Measurements from ENCODE around the gene CST5. TPM values are rescaled to one million over a fixed set of nuclear protein-coding genes. Genes with fewer than 3 reads are reported as not detected.

Gene CST5
- not detected for total RNA-seq
- not detected for polyA plus RNA-seq

DNA sequence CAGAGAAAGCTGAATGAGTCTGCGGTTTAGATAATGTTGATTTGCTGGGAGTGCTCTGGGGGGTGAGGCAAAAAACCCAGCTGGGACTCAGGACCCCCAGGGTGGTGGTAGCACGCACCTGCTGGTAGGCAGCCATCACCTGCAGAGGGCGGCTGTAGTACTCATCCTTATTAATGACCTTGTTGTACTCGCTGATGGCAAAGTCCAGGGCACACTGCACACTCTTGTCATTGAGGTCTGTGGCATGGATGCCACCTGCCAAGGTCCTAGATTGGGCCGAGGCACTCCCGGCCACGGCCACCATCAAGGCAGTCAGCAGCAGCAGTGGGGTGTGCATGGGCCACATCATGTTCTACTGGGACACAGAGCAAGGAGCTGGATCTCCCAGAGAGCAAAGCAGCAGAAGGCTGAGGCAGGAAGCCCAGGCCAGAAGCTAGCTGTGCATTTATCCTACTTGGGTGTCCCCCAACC is at the start of gene CST5:
Gene CST5, minus strand, starts transcription at position 421 of the 471 bp plus-strand sequence. Its CDS starts 72 bp downstream, at position 349.
- TF ChIP-seq TAF1 (conservative IDR thresholded peaks at IDR 0.05): no peak
- TF ChIP-seq, protein P1, sequence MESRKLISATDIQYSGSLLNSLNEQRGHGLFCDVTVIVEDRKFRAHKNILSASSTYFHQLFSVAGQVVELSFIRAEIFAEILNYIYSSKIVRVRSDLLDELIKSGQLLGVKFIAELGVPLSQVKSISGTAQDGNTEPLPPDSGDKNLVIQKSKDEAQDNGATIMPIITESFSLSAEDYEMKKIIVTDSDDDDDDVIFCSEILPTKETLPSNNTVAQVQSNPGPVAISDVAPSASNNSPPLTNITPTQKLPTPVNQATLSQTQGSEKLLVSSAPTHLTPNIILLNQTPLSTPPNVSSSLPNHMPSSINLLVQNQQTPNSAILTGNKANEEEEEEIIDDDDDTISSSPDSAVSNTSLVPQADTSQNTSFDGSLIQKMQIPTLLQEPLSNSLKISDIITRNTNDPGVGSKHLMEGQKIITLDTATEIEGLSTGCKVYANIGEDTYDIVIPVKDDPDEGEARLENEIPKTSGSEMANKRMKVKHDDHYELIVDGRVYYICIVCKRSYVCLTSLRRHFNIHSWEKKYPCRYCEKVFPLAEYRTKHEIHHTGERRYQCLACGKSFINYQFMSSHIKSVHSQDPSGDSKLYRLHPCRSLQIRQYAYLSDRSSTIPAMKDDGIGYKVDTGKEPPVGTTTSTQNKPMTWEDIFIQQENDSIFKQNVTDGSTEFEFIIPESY (IDR thresholded peaks at IDR 0.05): no peak
- no peak for TF ChIP-seq MAX (IDR thresholded peaks at IDR 0.05)
- no peak for TF ChIP-seq NR2F2 (IDR thresholded peaks at IDR 0.05)
- TF ChIP-seq RAD21 (IDR thresholded peaks at IDR 0.05): no peak
- TF ChIP-seq GABPA (IDR thresholded peaks at IDR 0.05 in 1 of 2, conservative IDR thresholded peaks at IDR 0.05 in 1 of 2): no peak
- TF ChIP-seq FOXA2 (IDR thresholded peaks at IDR 0.05): no peak
- TF ChIP-seq JUND (IDR thresholded peaks at IDR 0.05): no peak
- TF ChIP-seq YY1 (IDR thresholded peaks at IDR 0.05): no peak
- no peak for TF ChIP-seq EGR1 (IDR thresholded peaks at IDR 0.05; ENCODE audit: low read depth in 2 of 2)
- no peak for TF ChIP-seq CTCF (IDR thresholded peaks at IDR 0.05; ENCODE audit: low read depth, low read length, missing input control)
- no peak within 1 kb of the TSS for H3K27ac ChIP-seq (ENCODE audit: low read depth in 1 of 2, low read length in 2 of 2)
- H3K36me3 ChIP-seq (ENCODE audit: control insufficient read depth in 4 of 4, insufficient read depth in 3 of 4, low read depth in 1 of 4, low read length in 3 of 4): no peaks in the 10 kb centered on the region
- no peaks in the 10 kb centered on the region for H3K9me3 ChIP-seq (ENCODE audit: control insufficient read depth in 4 of 4, low read length in 3 of 4)
- 94% methylated on average over 7 of the region's 7 CpGs for WGBS
- H3K9ac ChIP-seq (ENCODE audit: low read depth in 1 of 2, low read length in 2 of 2): no peak within 1 kb of the TSS
- no peak for DNase-seq (ENCODE audit: low spot score)
- H3K4me1 ChIP-seq (ENCODE audit: control insufficient read depth in 4 of 4, insufficient read depth in 4 of 4, low read length in 3 of 4): peaks cover 0 to 8% (median 3%) of the 10 kb centered on the region in 4 donors
- peaks cover 0 to 2% (median 0%) of the 10 kb centered on the region in 4 donors for H3K27me3 ChIP-seq (ENCODE audit: control insufficient read depth in 4 of 4, insufficient read depth in 4 of 4, low read length in 3 of 4)
- no peak within 1 kb of the TSS for H3K4me3 ChIP-seq (ENCODE audit: low read depth in 1 of 3, low read length in 3 of 3)

DNA sequence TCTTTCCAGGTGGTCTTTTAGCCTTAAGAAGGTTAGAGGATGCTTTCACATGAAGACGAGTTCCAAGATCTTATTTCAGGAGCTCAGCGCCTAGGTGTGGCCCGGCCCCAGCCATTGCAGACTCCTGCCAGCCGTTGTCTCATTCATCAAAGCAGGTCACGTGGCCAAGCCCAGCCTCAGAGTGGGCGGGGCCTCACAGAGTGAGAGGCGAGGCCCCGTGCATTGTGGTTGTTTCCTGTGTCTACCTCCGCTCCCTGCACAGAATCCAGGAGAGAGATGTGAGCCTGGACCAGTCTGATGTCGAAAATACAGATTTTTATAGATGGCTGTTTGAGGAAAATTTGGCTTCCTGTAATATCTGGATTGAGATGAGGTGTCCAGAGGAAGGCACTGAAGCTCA is 49.2 kb upstream of the CST5 start:
- Histone ChIP-seq H3K9ac (ENCODE audit: low read depth in 1 of 2, low read length in 2 of 2) (no peak overlapping the region), H3K4me3 (ENCODE audit: low read depth in 1 of 3, low read length in 3 of 3) (no peak overlapping the region), H3K9me3 (ENCODE audit: control insufficient read depth in 4 of 4, low read length in 3 of 4) (no peaks in the 10 kb centered on the region), H3K27ac (ENCODE audit: low read depth in 1 of 2, low read length in 2 of 2) (no peak overlapping the region), H3K27me3 (ENCODE audit: control insufficient read depth in 4 of 4, insufficient read depth in 4 of 4, low read length in 3 of 4) (no peaks in the 10 kb centered on the region), H3K36me3 (ENCODE audit: control insufficient read depth in 4 of 4, insufficient read depth in 3 of 4, low read depth in 1 of 4, low read length in 3 of 4) (no peaks in the 10 kb centered on the region), H3K4me1 (ENCODE audit: control insufficient read depth in 4 of 4, insufficient read depth in 4 of 4, low read length in 3 of 4) (no peaks in the 10 kb centered on the region)
- TF ChIP-seq HNF4G (IDR thresholded peaks at IDR 0.05): no peak
- no peak for TF ChIP-seq FOXA2 (IDR thresholded peaks at IDR 0.05)
- no peak for TF ChIP-seq HNF4A (conservative IDR thresholded peaks at IDR 0.05)
- no peak for TF ChIP-seq GABPA (IDR thresholded peaks at IDR 0.05 in 1 of 2, conservative IDR thresholded peaks at IDR 0.05 in 1 of 2)
- no peak for TF ChIP-seq RAD21 (IDR thresholded peaks at IDR 0.05)
- no peak for TF ChIP-seq FOXA1 (IDR thresholded peaks at IDR 0.05)
- TF ChIP-seq CTCF (IDR thresholded peaks at IDR 0.05; ENCODE audit: low read depth, low read length, missing input control): no peak
- no peak for TF ChIP-seq TAF1 (conservative IDR thresholded peaks at IDR 0.05)
- TF ChIP-seq, protein P2, sequence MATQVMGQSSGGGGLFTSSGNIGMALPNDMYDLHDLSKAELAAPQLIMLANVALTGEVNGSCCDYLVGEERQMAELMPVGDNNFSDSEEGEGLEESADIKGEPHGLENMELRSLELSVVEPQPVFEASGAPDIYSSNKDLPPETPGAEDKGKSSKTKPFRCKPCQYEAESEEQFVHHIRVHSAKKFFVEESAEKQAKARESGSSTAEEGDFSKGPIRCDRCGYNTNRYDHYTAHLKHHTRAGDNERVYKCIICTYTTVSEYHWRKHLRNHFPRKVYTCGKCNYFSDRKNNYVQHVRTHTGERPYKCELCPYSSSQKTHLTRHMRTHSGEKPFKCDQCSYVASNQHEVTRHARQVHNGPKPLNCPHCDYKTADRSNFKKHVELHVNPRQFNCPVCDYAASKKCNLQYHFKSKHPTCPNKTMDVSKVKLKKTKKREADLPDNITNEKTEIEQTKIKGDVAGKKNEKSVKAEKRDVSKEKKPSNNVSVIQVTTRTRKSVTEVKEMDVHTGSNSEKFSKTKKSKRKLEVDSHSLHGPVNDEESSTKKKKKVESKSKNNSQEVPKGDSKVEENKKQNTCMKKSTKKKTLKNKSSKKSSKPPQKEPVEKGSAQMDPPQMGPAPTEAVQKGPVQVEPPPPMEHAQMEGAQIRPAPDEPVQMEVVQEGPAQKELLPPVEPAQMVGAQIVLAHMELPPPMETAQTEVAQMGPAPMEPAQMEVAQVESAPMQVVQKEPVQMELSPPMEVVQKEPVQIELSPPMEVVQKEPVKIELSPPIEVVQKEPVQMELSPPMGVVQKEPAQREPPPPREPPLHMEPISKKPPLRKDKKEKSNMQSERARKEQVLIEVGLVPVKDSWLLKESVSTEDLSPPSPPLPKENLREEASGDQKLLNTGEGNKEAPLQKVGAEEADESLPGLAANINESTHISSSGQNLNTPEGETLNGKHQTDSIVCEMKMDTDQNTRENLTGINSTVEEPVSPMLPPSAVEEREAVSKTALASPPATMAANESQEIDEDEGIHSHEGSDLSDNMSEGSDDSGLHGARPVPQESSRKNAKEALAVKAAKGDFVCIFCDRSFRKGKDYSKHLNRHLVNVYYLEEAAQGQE (IDR thresholded peaks at IDR 0.05): no peak
- no peak for TF ChIP-seq RXRA (IDR thresholded peaks at IDR 0.05)
- no peak for TF ChIP-seq YY1 (IDR thresholded peaks at IDR 0.05)
- no peak for TF ChIP-seq JUND (IDR thresholded peaks at IDR 0.05)
- TF ChIP-seq, protein P1 (IDR thresholded peaks at IDR 0.05): no peak
- DNase-seq (ENCODE audit: low spot score): no peak
- 74% methylated on average over 10 of the region's 10 CpGs for WGBS
